CD4-positive, alpha-beta T cell treated with Interleukin-15 for 1 hour (primary cell): ENCODE data around the gene FDXACB1.
A peak's percentile ranks its signal among the peaks of the same experiment; 100 is the strongest.
"Not testable (repeated sequence)": the region's sequence is repeated elsewhere in the genome, so short reads cannot be mapped to it uniquely, and the experiment has no call there.

Experiments
- DNase-seq: peaks from one replicate; pipeline ENCODE4 v3.0.0-alpha.2; 2020

Gene FDXACB1

DNA sequence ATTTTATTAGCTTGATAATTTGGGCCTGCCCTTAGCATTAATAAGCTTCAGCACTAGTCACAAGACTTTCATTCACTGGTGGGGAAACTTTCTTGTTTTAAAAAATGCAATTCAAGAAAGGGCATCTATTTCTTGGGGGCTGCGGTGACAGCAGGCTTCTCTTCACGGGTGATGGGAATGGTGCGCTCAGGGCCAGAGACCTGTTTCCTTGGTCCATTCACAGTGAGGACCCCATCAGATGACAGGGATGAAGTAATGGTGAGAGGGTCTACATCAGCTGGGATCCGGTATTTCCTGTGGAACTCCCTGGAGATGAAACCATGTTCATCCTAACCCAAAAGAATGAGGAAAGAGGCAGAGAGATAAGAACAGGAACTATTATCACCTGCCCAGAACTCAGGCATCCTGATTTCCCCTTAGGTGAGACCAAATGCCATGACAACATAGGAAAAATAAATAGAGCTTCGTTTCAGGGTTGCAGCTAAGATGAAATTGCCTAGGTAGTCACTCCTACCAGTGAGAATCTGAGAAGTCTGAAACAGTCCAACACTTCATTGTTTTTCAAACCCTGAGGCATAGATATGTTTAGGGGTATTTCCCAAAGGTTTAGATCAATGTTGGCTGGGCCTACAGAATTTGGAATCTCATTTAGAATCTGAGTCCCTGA is 29.8 kb upstream of the FDXACB1 start:
- no peak for DNase-seq

DNA sequence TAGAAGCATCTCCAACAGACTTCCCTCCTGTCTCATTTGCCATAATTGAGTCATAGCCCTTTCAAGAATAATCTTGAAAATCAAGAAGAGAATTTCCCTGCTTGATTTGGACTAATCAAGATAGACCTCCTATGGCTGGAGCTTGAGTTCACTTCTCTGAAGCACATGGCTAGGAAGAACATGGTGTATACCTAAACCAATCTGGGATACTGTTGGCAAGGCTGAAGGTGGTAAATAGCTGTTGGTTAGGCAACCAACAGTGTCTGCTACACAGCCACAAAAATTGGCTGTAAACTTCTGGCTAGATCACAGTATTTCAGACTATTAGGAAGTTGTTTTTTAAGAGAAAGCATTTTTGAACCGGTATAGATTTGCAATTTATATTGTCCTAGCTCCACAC is 27.7 kb upstream of the FDXACB1 start:
- no peak for DNase-seq

- no peak for DNase-seq
Measured at GRCh38 chr11:111905411-111905810, 26.4 kb upstream of the FDXACB1 start.

DNA sequence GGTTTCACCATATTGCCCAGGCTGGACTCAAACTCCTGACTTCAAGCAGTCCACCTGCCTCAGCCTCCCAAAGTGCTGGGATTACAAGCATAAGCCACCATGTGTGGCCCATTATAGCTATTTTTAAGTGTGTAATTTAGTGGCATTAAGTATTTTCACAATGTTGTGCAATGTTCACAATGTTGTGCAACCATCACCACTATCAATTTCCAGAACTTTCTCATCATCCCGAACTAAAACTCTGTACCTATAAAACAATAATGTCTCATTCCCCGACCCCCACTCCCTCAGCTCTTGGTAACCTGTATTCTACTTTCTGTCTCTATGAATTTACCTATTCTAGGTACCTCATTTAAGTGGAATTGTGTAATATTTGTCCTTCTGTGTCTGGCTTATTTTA is 7.9 kb upstream of the FDXACB1 start:
- no peak for DNase-seq

DNA sequence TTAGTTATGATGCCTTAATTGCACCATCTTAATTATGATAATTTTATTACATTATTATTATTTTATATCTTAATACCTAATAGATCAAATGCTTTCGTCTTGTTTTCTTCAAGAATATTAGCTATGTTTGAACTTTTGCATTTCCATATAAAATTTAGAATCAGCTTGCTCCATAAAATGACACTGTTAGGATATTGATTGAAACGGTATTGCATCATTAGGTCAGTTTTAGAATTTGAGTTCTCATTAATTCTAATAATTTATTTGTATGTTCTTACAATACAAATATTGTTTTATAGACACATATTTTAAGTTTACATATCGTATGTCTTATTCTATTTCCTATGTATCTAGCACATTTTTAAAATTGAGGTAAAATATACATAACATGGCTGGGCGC is 7.1 kb upstream of the FDXACB1 start:
- no peak for DNase-seq

GRCh38 chr11:111885053-111885452 is 6.1 kb upstream of the FDXACB1 start:
- DNase-seq, result not testable (repeated sequence)

DNA sequence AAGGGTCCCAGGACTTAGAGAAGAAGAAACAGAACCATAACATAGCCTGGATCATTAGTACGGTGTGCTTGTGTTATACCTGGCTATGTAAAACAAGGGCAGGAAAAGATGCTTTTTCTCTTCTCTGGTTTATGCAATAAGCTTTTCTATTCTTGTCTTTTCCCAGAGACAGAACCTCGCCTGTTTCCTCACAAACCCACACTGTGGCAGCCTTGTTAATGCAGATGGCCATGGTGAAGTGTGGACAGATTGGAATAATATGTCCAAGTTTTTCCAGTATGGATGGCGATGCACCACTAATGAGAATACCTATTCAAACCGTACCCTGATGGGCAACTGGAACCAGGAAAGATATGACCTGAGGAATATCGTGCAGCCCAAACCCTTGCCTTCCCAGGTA is 3.2 kb upstream of the FDXACB1 start:
- DNase-seq, result no peak

GRCh38 chr11:111879637-111879960 is 634 bp upstream of the FDXACB1 start:
- no peak for DNase-seq

- no peak for DNase-seq
Measured at GRCh38 chr11:111878385-111878848, 548 bp downstream of the FDXACB1 start.

GRCh38 chr11:111871693-111872161 is 7.2 kb downstream of the FDXACB1 start:
- DNase-seq, result no peak

DNA sequence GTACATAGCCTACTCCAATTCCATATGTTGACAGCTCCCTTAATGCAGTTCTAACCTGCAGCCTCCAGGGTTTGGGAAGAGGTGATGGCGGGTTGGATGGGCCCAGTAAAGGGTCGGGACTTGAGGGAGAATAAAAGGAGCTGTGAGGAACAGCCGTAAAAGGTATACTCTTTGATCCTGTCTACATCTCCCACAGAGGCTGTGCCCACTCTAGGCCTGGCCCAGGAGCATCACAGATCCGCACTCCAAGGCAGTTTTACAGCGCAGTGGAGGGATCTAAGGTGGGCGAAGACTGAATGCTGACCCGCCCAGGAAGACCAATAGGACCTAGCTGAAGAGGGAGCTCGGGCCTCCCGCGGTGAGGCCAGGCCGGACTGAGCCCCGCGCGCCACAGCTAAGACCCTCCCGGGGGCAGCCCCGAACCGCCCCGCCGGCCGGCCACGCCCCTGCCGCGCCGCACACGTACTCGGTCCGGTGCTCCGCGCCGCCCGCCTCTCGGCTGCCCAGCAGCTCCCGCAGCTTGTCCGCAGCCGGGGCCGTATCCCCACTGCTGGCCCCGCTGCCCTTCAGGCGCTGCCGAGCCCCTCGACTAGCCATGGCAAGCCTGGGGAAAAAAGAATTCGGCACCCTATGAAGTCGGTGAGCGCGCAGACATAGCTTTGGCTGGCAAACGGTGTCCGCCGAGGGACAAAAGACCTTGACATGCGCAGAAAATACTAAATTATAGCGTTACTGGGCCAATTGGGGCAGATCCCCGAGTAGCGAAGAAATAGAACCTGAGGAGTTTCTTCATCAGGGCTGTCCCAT is 7.9 kb downstream of the FDXACB1 start, which contains the start of gene ALG9:
Gene ALG9 (minus strand): TSS at position 696 of the 807 bp plus-strand sequence. CDS start 99 bp downstream, at position 597.
- DNase-seq, result peak; percentile 83

- no peak for DNase-seq
Measured at GRCh38 chr11:111870522-111870885, 8.5 kb downstream of the FDXACB1 start.

- DNase-seq, result no peak
Measured at GRCh38 chr11:111870113-111870512, 8.9 kb downstream of the FDXACB1 start.

- DNase-seq, result no peak
Measured at GRCh38 chr11:111860257-111860656, 18.7 kb downstream of the FDXACB1 start.

DNA sequence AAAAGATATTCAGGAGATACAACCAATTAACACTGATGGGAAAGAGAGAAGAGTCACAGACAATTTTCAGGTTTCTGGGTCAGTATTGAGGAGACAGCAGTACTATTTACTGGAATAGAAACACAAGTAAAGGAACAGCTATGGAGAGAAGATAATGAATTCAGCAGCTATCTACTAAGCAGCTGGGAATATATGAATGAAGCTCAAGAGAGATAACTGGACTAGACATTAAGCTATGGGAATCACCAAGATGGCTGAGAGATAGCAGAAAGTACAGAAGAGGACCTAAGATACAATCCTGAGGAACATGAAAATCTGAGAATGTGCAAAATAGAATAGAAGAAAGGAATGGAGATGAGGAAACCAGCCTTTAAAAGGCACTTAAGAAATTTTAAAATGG is 23.5 kb downstream of the FDXACB1 start:
- no peak for DNase-seq

- DNase-seq, result no peak
Measured at GRCh38 chr11:111852103-111852502, 26.9 kb downstream of the FDXACB1 start.

GRCh38 chr11:111851636-111852035 is 27.3 kb downstream of the FDXACB1 start:
- no peak for DNase-seq

- no peak for DNase-seq
Measured at GRCh38 chr11:111851067-111851466, 27.9 kb downstream of the FDXACB1 start.

DNA sequence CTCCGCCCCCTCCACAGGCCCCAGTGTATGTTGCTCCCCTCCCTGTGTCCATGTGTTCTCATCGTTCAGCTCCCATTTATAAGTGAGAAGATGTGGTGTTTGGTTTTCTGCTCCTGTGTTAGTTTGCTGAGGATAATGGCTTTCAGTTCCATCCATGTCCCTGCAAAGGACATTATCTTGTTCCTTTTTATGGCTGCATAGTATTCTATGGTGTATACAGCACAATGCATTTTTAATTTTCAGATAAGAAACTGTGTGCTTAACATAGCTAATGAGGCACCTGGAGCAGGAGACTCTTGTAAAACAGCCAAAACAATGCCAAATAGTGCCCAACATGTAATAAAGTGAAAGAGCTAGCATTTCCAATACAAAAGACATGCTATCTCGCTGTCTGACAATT is 29.3 kb downstream of the FDXACB1 start:
- DNase-seq, result no peak

DNA sequence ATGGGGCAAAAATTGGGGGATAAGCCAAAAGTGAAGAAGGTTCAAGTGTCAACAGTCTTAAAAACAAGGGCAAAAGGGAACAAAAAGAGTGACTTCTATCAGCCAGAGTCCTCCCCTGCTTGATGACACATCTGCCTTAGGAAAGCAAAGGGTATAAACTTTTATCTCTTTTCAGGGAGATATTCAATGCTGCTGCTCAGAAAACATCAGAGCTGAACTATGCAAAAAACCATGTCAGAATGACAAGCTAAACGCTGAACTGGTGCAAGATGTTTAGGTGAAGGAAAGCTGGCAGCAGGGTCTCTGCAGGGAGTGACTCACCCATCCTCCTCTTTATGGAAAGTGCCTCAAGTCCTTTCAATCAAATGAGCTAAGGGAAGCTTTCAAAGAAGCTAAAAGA is 32.3 kb downstream of the FDXACB1 start:
- no peak for DNase-seq

- DNase-seq, result no peak
Measured at GRCh38 chr11:111846063-111846462, 32.9 kb downstream of the FDXACB1 start.

GRCh38 chr11:111845276-111846028 is 33.5 kb downstream of the FDXACB1 start:
- DNase-seq, result peak; percentile 23

- DNase-seq, result no peak
Measured at GRCh38 chr11:111843661-111844060, 35.3 kb downstream of the FDXACB1 start.
